ENCODE measurements around the gene TMEM171.

The TMEM171 gene

GRCh38 chr5:73120222-73121118 is at the start of gene TMEM171:
TSS of gene TMEM171 (plus strand) at chr5:73120575. CDS start at chr5:73123374, 2,799 bp downstream.
- FAIRE-seq (no peak), DNase-seq (ENCODE audit: insufficient read length, low spot score) (peak; percentile 42)
- peak; percentile 74 for TF ChIP-seq POLR2A (IDR thresholded peaks at IDR 0.05; ENCODE audit: low read depth, low read length)

- no peak for FAIRE-seq
- no peak for DNase-seq (ENCODE audit: insufficient read length, low spot score)
- no peak for TF ChIP-seq POLR2A (IDR thresholded peaks at IDR 0.05; ENCODE audit: low read depth, low read length)
These were observed 39.3 kb upstream of the TMEM171 start for GRCh38 chr5:73081093-73081492.

- FAIRE-seq, result peak; percentile 89
These were observed 32.3 kb upstream of the TMEM171 start for GRCh38 chr5:73088026-73088425.

GRCh38 chr5:73093943-73094342 is 26.4 kb upstream of the TMEM171 start:
- peak; percentile 90 for FAIRE-seq
- DNase-seq (ENCODE audit: insufficient read length, low spot score), result no peak
- TF ChIP-seq POLR2A (IDR thresholded peaks at IDR 0.05; ENCODE audit: low read depth, low read length), result no peak

More at GRCh38 chr5:73088026-73088425, 32.3 kb upstream of the TMEM171 start:
- DNase-seq (ENCODE audit: insufficient read length, low spot score), result no peak
- no peak for TF ChIP-seq POLR2A (IDR thresholded peaks at IDR 0.05; ENCODE audit: low read depth, low read length)

- TF ChIP-seq POLR2A (IDR thresholded peaks at IDR 0.05; ENCODE audit: low read depth, low read length), result no peak
- FAIRE-seq (no peak), DNase-seq (ENCODE audit: insufficient read length, low spot score) (no peak)
These were observed 26.0 kb upstream of the TMEM171 start for GRCh38 chr5:73094415-73094814.

GRCh38 chr5:73095564-73096238 is 24.7 kb upstream of the TMEM171 start:
- TF ChIP-seq POLR2A (IDR thresholded peaks at IDR 0.05; ENCODE audit: low read depth, low read length), result no peak
- DNase-seq (ENCODE audit: insufficient read length, low spot score), result no peak
- no peak for FAIRE-seq

GRCh38 chr5:73096239-73096575 is 24.2 kb upstream of the TMEM171 start:
- DNase-seq (ENCODE audit: insufficient read length, low spot score) (no peak), FAIRE-seq (peak; percentile 27)
- no peak for TF ChIP-seq POLR2A (IDR thresholded peaks at IDR 0.05; ENCODE audit: low read depth, low read length)

GRCh38 chr5:73097740-73098139 is 22.6 kb upstream of the TMEM171 start:
- FAIRE-seq (no peak), DNase-seq (ENCODE audit: insufficient read length, low spot score) (no peak)
- no peak for TF ChIP-seq POLR2A (IDR thresholded peaks at IDR 0.05; ENCODE audit: low read depth, low read length)

- TF ChIP-seq POLR2A (IDR thresholded peaks at IDR 0.05; ENCODE audit: low read depth, low read length), result no peak
- DNase-seq (ENCODE audit: insufficient read length, low spot score) (no peak), FAIRE-seq (no peak)
These were observed 20.3 kb upstream of the TMEM171 start for GRCh38 chr5:73100109-73100508.

- DNase-seq (ENCODE audit: insufficient read length, low spot score) (no peak), FAIRE-seq (no peak)
- TF ChIP-seq POLR2A (IDR thresholded peaks at IDR 0.05; ENCODE audit: low read depth, low read length), result no peak
These were observed 16.5 kb upstream of the TMEM171 start for GRCh38 chr5:73103870-73104299.

GRCh38 chr5:73104326-73104725 is 16.0 kb upstream of the TMEM171 start:
- no peak for TF ChIP-seq POLR2A (IDR thresholded peaks at IDR 0.05; ENCODE audit: low read depth, low read length)
- DNase-seq (ENCODE audit: insufficient read length, low spot score) (no peak), FAIRE-seq (no peak)

- no peak for TF ChIP-seq POLR2A (IDR thresholded peaks at IDR 0.05; ENCODE audit: low read depth, low read length)
- DNase-seq (ENCODE audit: insufficient read length, low spot score) (no peak), FAIRE-seq (no peak)
These were observed 14.0 kb upstream of the TMEM171 start for GRCh38 chr5:73106335-73106734.

- no peak for DNase-seq (ENCODE audit: insufficient read length, low spot score)
- no peak for FAIRE-seq
- no peak for TF ChIP-seq POLR2A (IDR thresholded peaks at IDR 0.05; ENCODE audit: low read depth, low read length)
These were observed 10.2 kb upstream of the TMEM171 start for GRCh38 chr5:73110190-73110589.

GRCh38 chr5:73111536-73111935 is 8.8 kb upstream of the TMEM171 start:
- DNase-seq (ENCODE audit: insufficient read length, low spot score) (no peak), FAIRE-seq (no peak)
- no peak for TF ChIP-seq POLR2A (IDR thresholded peaks at IDR 0.05; ENCODE audit: low read depth, low read length)

- TF ChIP-seq POLR2A (IDR thresholded peaks at IDR 0.05; ENCODE audit: low read depth, low read length), result no peak
- FAIRE-seq (no peak), DNase-seq (ENCODE audit: insufficient read length, low spot score) (no peak)
These were observed 8.0 kb upstream of the TMEM171 start for GRCh38 chr5:73112359-73112758.
